CD4-positive, alpha-beta T cell treated with Interleukin-4 for 1 hour (primary cell): Measurements from ENCODE around the gene SPSB2.
"Not testable (repeated sequence)": the region's sequence is repeated elsewhere in the genome, so short reads cannot be mapped to it uniquely, and the experiment has no call there.

Source experiments
- DNase-seq, 2 donors: peaks; one replicate each; pipeline ENCODE4 v3.0.0-alpha.2; 2020 to 2022

Gene SPSB2

GRCh38 chr12:6899837-6900519 lies 26.9 kb upstream of the SPSB2 start:
- peak; percentile 33 to 71 for DNase-seq

DNA sequence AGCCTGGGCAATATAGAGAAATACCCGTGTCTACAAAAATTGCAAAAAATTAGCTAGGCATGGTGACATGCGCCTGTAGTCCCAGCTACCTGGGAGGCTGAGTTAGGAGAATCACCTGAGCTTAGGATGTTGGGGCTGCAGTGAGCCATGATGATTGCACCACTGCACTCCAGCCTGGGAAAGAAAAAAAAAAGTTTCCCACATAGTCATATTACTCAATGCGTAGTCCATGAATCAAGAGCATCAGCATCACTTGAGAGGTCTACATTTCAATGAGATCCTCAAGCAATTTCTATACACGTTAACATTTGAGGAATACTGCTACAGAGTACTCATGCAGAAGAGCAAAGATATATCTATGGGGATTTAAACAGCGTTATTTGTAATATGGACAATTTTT lies 26.3 kb upstream of the SPSB2 start:
- no peak for DNase-seq

DNA sequence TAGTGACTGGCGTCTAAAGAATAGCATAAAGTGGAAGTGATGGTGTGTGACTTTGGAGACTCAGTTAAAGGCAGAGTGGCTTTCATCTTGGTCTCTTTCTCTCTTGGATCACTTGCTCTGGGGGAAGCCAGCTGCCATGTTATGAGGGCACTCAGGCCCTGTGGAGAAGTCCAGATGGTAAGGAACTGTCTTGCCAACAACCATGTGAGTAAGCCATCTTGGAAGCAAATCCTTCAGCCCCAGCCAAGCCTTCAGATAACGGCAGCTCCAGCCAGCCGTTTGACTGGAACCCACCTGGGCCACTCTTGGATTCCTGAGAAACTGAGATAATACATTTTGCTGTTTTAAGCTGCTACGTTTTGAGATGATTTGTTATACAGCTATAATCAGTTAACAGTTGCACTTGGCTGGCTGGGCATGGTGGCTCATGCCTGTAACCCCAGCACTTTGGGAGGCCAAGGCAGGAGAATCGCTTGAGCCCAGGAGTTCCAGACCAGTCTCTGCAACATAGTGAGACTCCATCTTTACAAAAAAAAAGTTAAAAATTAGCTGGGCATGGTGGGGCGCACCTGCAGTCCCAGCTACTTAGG lies 23.8 kb upstream of the SPSB2 start:
- DNase-seq = no peak

- no peak for DNase-seq
Measured at GRCh38 chr12:6894321-6894720, 21.2 kb upstream of the SPSB2 start.

DNA sequence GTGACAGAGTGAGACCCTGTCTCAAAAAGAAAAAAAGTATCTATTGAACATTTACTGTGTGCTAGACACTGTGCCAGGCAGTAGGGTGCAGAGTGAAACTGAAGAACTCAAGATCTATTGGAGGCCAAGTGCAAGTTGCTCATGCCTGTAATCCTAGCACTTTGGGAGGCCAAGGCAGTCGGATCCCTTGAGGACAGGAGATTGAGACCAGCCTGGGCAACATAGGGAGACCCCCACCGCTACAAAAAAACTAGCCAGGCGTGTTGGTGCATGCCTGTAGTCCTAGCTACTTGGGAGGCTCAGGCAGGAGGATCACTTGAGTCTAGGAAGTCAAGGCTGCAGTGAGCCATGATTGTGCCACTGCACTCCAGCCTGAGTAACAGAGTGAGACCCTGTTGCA lies 19.6 kb upstream of the SPSB2 start:
- DNase-seq = not testable (repeated sequence)

DNA sequence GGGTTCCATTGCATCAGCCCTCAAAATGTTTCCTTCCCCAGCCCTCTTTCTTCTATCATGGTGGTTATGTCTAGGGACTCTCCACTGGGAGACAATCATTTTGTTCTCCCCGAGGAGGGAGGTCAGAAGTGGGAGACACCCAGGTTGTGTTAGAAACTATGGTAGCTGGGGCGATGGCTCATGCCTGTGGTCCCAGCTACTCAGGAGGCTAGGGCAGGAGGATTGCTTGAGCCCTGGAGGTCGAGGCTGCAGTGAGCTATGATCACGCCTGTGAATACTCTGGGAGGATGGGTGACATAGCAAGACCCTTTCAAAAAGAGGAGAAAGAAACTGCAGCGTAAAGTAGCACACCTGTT lies 18.5 kb upstream of the SPSB2 start:
- DNase-seq = no peak

- DNase-seq = peak; percentile 98
Measured at GRCh38 chr12:6890789-6891645, 17.9 kb upstream of the SPSB2 start.

GRCh38 chr12:6889775-6890573 lies 16.9 kb upstream of the SPSB2 start:
- DNase-seq = not testable (repeated sequence)

- not testable (repeated sequence) for DNase-seq
Measured at GRCh38 chr12:6888794-6889193, 15.7 kb upstream of the SPSB2 start.

DNA sequence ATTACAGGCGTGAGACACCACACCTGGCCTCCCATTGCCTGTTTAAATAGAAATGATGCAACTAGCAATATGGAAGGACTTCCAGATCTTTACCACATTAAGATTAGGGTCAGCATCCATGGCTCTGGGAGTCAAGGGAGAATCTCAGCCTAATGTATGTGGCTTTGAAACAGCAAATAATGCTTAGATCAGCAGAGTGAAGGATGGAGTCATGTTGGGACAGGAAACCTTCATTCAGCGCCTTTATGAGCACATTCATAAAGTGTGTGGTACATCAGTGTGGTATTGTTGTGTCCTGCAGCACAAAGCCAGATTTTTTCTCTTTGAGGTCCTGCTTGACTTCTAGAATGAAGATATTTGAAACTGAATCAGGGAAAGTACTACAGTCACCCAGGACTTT lies 15.3 kb upstream of the SPSB2 start:
- DNase-seq = no peak

DNA sequence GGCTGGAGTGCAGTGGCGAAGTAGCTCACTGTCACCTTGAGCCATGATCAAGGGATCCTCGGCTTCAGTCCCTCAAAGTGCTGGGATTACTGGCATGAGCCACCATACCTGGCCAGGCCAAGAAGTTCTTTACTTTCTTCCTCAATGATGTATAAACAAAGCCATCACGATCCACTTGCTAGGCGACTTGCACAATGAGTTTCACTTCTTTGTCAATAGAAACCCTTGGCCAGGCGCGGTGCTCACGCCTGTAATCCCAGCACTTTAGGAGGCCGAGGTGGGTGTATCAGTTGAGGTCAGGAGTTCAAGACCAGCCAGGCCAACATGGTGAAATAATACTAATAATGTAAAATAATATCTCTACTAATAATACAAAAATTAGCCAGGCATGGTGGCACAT lies 14.4 kb upstream of the SPSB2 start:
- DNase-seq = no peak

- not testable (repeated sequence) for DNase-seq
Measured at GRCh38 chr12:6886206-6886999, 13.3 kb upstream of the SPSB2 start.

DNA sequence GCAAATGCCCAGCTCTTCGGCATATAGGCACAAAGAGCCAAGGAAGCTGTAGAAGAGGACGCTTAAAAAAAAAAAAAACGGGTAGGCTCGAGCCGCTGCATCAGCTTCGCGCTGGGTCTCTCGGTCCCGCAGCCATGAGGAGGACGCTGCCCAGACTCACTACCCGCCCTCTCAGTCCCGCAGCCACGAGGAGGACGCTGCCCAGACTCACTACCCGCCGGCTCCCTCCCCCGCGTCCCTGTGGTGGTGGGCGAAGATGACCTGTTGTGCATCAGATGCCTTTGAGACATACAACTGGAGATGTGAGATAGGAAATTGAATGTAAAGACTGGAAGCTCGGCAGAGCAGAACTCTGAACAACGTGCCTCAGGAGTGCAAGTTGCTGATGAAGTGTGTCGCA lies 11.4 kb upstream of the SPSB2 start:
- DNase-seq = no peak

GRCh38 chr12:6883683-6884082 lies 10.6 kb upstream of the SPSB2 start:
- DNase-seq = no peak

DNA sequence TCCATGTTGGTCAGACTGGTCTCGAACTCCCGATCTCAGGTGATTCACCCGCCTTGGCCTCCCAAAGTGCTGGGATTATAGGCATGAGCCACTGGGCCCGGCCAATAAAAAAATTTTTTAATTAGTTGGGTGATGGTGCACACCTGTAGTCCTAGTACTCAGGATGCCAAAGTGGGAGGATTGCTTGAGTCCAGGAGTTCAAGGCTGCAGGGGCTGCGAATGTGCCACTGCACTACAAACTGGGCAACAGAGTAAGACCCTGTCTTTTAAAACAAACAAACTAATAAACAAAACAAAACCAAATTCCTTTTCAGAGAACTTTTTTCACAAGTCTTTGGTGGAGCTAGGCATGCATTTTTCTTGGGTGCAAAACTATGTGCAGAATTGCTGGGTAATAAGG lies 10.1 kb upstream of the SPSB2 start:
- DNase-seq = no peak

GRCh38 chr12:6879824-6880223 lies 6.7 kb upstream of the SPSB2 start:
- not testable (repeated sequence) for DNase-seq

- not testable (repeated sequence) for DNase-seq
Measured at GRCh38 chr12:6874015-6874368, 889 bp upstream of the SPSB2 start.

- DNase-seq = peak; percentile 84 to 88
Measured at GRCh38 chr12:6872073-6873048, 742 bp downstream of the SPSB2 start.

DNA sequence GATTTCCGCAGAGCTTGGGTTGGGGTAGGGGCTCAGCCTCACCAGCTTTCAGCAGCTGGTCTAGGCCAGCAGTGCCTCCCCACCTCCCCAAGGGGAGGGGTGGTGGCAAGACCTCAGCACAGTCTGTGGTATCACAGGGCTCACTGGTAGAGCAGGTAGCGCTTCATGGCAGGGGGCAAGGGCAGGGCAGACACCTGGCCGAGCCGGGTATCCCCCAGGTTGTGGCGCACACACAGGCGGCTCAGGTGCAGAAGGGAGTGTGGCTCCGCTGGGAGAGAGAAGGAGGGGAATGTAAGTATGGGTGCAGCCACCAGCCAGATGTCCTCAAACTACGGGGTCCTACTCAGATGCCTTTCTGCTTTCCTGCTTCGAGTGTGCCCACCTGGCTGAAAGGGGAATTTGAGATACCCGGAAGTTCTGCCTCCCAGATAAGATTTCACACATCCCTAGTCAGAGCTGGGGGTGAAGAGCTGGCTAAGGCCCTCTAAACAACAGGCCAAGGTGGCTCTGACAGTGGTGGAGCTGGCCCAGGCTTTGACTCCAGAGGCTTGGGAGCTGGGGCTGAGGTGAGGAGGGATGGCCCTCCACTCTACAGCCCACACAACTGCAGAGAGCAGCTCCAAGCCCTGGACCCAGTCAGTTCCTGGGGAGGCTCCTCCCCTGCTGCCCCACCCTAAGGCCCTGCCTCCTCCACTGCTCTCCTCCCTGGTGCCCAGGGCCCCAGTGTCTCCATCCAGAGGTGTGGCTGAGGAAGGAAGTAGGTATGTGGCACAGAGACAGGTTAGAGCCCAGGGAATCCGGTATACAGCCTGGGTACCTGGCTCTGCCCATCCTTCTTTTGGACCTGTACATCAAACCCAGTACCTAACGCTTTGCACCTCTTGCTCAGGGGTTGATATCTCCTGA lies 1.8 kb downstream of the SPSB2 start:
- DNase-seq = peak in 1 of 2 donors; percentile 49

DNA sequence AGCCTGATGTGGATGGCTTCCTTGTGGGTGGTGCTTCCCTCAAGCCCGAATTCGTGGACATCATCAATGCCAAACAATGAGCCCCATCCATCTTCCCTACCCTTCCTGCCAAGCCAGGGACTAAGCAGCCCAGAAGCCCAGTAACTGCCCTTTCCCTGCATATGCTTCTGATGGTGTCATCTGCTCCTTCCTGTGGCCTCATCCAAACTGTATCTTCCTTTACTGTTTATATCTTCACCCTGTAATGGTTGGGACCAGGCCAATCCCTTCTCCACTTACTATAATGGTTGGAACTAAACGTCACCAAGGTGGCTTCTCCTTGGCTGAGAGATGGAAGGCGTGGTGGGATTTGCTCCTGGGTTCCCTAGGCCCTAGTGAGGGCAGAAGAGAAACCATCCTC lies 2.8 kb downstream of the SPSB2 start:
- not testable (repeated sequence) for DNase-seq
